Measurements from ENCODE around the gene COL20A1. TPM values are rescaled to one million over a fixed set of nuclear protein-coding genes. Genes with fewer than 3 reads are reported as not detected.

The COL20A1 gene
- total RNA-seq, 1 donor from 2014 or later: not detected

GRCh38 chr20:63295846-63296245 lies 2.9 kb downstream of the COL20A1 start:
- peaks cover 39% of the 10 kb centered on the region for H3K27me3 ChIP-seq (ENCODE audit: control insufficient read depth, insufficient read depth, low read length)
- no peaks in the 10 kb centered on the region for H3K36me3 ChIP-seq (ENCODE audit: control insufficient read depth, insufficient read depth, low read length)
- no peak for DNase-seq (ENCODE audit: low read depth)
- no peak overlapping the region for H3K4me3 ChIP-seq (ENCODE audit: low read depth, low read length)
- no peak for TF ChIP-seq CTCF (IDR thresholded peaks at IDR 0.05; ENCODE audit: insufficient read depth, low read length, poor library complexity, severe bottlenecking)

- no peak for DNase-seq (ENCODE audit: low read depth)
- H3K4me3 ChIP-seq (ENCODE audit: low read depth, low read length): no peak overlapping the region
- H3K36me3 ChIP-seq (ENCODE audit: control insufficient read depth, insufficient read depth, low read length): no peaks in the 10 kb centered on the region
- no peak for TF ChIP-seq CTCF (IDR thresholded peaks at IDR 0.05; ENCODE audit: insufficient read depth, low read length, poor library complexity, severe bottlenecking)
- peaks cover 39% of the 10 kb centered on the region for H3K27me3 ChIP-seq (ENCODE audit: control insufficient read depth, insufficient read depth, low read length)
These were observed 3.7 kb downstream of the COL20A1 start for GRCh38 chr20:63296531-63297299.

- H3K4me3 ChIP-seq (ENCODE audit: low read depth, low read length): no peak overlapping the region
- TF ChIP-seq CTCF (IDR thresholded peaks at IDR 0.05; ENCODE audit: insufficient read depth, low read length, poor library complexity, severe bottlenecking): no peak
- no peaks in the 10 kb centered on the region for H3K36me3 ChIP-seq (ENCODE audit: control insufficient read depth, insufficient read depth, low read length)
- DNase-seq (ENCODE audit: low read depth): no peak
- peaks cover 39% of the 10 kb centered on the region for H3K27me3 ChIP-seq (ENCODE audit: control insufficient read depth, insufficient read depth, low read length)
These were observed 4.4 kb downstream of the COL20A1 start for GRCh38 chr20:63297371-63297781.

- TF ChIP-seq CTCF (IDR thresholded peaks at IDR 0.05; ENCODE audit: insufficient read depth, low read length, poor library complexity, severe bottlenecking): no peak
These were observed 5.0 kb downstream of the COL20A1 start for GRCh38 chr20:63297796-63298572.

GRCh38 chr20:63298731-63299312 lies 5.8 kb downstream of the COL20A1 start:
- Histone ChIP-seq H3K36me3 (ENCODE audit: control insufficient read depth, insufficient read depth, low read length) (no peaks in the 10 kb centered on the region), H3K4me3 (ENCODE audit: low read depth, low read length) (no peak overlapping the region), H3K27me3 (ENCODE audit: control insufficient read depth, insufficient read depth, low read length) (peaks cover 34% of the 10 kb centered on the region)
- DNase-seq (ENCODE audit: low read depth): no peak
- no peak for TF ChIP-seq CTCF (IDR thresholded peaks at IDR 0.05; ENCODE audit: insufficient read depth, low read length, poor library complexity, severe bottlenecking)

More at GRCh38 chr20:63297796-63298572, 5.0 kb downstream of the COL20A1 start:
- peaks cover 39% of the 10 kb centered on the region for H3K27me3 ChIP-seq (ENCODE audit: control insufficient read depth, insufficient read depth, low read length)
- no peak for DNase-seq (ENCODE audit: low read depth)
- no peak overlapping the region for H3K4me3 ChIP-seq (ENCODE audit: low read depth, low read length)
- no peaks in the 10 kb centered on the region for H3K36me3 ChIP-seq (ENCODE audit: control insufficient read depth, insufficient read depth, low read length)
